NCI-H2081 treated with DMSO at 0.1 percent for 48 hours (cell line): ENCODE results near the gene SMC5.
"Not testable (repeated sequence)": the region's sequence is repeated elsewhere in the genome, so short reads cannot be mapped to it uniquely, and the experiment has no call there.

Experiments used
- DNase-seq: peaks from one replicate; lab custom pipeline; 2025; lab: John Stamatoyannopoulos, UW

SMC5 gene

GRCh38 chr9:70367305-70367930, 108.6 kb downstream of the SMC5 start:
- DNase-seq, result no peak

- no peak for DNase-seq
Measured at GRCh38 chr9:70374962-70375618, 116.3 kb downstream of the SMC5 start.

- no peak for DNase-seq
Measured at GRCh38 chr9:70382046-70382708, 123.4 kb downstream of the SMC5 start.

GRCh38 chr9:70382709-70383605, 124.2 kb downstream of the SMC5 start:
- DNase-seq, result no peak

GRCh38 chr9:70385426-70385825, 126.6 kb downstream of the SMC5 start:
- no peak for DNase-seq

GRCh38 chr9:70387663-70388062, 128.9 kb downstream of the SMC5 start:
- DNase-seq, result no peak

- DNase-seq, result no peak
Measured at GRCh38 chr9:70389188-70389587, 130.4 kb downstream of the SMC5 start.

GRCh38 chr9:70389621-70390266, 131.0 kb downstream of the SMC5 start:
- DNase-seq, result no peak

- DNase-seq, result no peak
Measured at GRCh38 chr9:70390933-70391341, 132.2 kb downstream of the SMC5 start.

GRCh38 chr9:70392189-70392588, 133.4 kb downstream of the SMC5 start:
- no peak for DNase-seq

GRCh38 chr9:70392850-70393249, 134.1 kb downstream of the SMC5 start:
- DNase-seq, result no peak

- DNase-seq, result no peak
Measured at GRCh38 chr9:70395652-70396051, 136.9 kb downstream of the SMC5 start.

- no peak for DNase-seq
Measured at GRCh38 chr9:70398145-70398556, 139.4 kb downstream of the SMC5 start.

- no peak for DNase-seq
Measured at GRCh38 chr9:70399141-70399540, 140.4 kb downstream of the SMC5 start.

GRCh38 chr9:70400107-70400892, 141.5 kb downstream of the SMC5 start:
- no peak for DNase-seq

GRCh38 chr9:70401241-70401640, 142.5 kb downstream of the SMC5 start:
- DNase-seq, result not testable (repeated sequence)

- no peak for DNase-seq
Measured at GRCh38 chr9:70402213-70402612, 143.4 kb downstream of the SMC5 start.

- no peak for DNase-seq
Measured at GRCh38 chr9:70403166-70403565, 144.4 kb downstream of the SMC5 start.

GRCh38 chr9:70403618-70404025, 144.8 kb downstream of the SMC5 start:
- DNase-seq, result no peak

- DNase-seq, result no peak
Measured at GRCh38 chr9:70404261-70404660, 145.5 kb downstream of the SMC5 start.
